ENCODE measurements around the gene DDX3X. TPM values are rescaled to one million over a fixed set of nuclear protein-coding genes. Genes with fewer than 3 reads are reported as not detected.

DDX3X gene
- total RNA-seq, 1 experiment from 2014 or later: 228 TPM

DNA sequence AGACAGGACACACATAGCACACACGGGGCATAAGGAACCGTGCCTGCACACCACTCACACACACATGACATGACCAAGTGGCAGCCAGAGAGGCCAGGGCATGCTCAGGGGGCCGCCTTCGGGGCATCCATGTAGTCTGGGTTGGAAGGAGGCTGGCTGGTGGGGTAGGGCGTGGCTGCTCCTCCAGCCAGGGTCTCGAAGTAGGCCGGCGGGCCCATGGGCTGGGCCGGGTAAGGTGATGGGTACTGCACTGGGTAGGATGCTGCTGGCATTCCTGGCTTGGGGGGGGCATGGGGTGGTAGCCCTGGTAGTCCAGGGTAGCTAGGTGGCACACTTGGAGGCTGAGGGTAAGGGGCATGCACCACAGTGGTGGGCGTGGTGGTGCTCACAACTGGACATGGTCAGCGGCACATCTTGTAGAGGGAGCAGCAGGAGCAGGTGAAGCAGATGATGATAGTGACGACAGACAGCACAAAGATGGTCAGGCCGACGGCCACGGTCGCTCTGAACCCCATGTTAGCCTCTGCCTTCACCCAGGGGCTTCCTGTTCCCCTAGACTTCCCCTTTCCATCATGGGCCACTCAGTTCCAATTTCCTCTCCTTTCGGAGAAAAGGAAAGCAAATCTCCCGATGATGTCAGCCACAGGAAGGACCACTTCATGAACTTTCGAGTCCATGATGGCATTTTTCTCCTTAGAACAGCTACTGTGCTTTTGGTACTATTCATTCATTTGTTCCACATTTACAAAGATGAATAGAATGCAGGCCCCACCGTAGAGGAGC lies 10.9 kb upstream of the DDX3X start:
- Mint-ChIP-seq H3K9me3 (no peaks in the 10 kb centered on the region), H3K4me3 (no peak overlapping the region)

GRCh38 chrX:41326431-41326830 lies 7.5 kb upstream of the DDX3X start:
- ChIA-PET POLR2A (interaction anchor here (0.5 kb wide), 1 partner anchor 9 kb away, joined by 4 read pairs; no protein-coding TSS in a partner anchor), CTCF (no interaction called here)
- no peak for DNase-seq (ENCODE audit: low spot score)
- no peak overlapping the region for H3K27ac Mint-ChIP-seq
- no peaks in the 10 kb centered on the region for H3K36me3 Mint-ChIP-seq
- no peak overlapping the region for H3K4me3 Mint-ChIP-seq
- H3K9me3 Mint-ChIP-seq: no peaks in the 10 kb centered on the region
- H3K27me3 Mint-ChIP-seq (ENCODE audit: low read depth): no peaks in the 10 kb centered on the region
- ATAC-seq: no peak
- peaks cover 23% of the 10 kb centered on the region for H3K4me1 Mint-ChIP-seq
- TF ChIP-seq FOXJ3 (CRISPR knock-in tag; IDR thresholded peaks at IDR 0.05; ENCODE audit: borderline replicate concordance): no peak
- TF ChIP-seq GRHL2 (CRISPR knock-in tag; IDR thresholded peaks at IDR 0.05; ENCODE audit: insufficient replicate concordance, severe bottlenecking): no peak
- TF ChIP-seq ELF4 (CRISPR knock-in tag; IDR thresholded peaks at IDR 0.05; ENCODE audit: low read depth): no peak
- TF ChIP-seq, protein P1, sequence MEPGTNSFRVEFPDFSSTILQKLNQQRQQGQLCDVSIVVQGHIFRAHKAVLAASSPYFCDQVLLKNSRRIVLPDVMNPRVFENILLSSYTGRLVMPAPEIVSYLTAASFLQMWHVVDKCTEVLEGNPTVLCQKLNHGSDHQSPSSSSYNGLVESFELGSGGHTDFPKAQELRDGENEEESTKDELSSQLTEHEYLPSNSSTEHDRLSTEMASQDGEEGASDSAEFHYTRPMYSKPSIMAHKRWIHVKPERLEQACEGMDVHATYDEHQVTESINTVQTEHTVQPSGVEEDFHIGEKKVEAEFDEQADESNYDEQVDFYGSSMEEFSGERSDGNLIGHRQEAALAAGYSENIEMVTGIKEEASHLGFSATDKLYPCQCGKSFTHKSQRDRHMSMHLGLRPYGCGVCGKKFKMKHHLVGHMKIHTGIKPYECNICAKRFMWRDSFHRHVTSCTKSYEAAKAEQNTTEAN (CRISPR knock-in tag; IDR thresholded peaks at IDR 0.05): no peak
- no peak for TF ChIP-seq ZNF138 (CRISPR knock-in tag; conservative IDR thresholded peaks at IDR 0.05)
- TF ChIP-seq, protein P2, sequence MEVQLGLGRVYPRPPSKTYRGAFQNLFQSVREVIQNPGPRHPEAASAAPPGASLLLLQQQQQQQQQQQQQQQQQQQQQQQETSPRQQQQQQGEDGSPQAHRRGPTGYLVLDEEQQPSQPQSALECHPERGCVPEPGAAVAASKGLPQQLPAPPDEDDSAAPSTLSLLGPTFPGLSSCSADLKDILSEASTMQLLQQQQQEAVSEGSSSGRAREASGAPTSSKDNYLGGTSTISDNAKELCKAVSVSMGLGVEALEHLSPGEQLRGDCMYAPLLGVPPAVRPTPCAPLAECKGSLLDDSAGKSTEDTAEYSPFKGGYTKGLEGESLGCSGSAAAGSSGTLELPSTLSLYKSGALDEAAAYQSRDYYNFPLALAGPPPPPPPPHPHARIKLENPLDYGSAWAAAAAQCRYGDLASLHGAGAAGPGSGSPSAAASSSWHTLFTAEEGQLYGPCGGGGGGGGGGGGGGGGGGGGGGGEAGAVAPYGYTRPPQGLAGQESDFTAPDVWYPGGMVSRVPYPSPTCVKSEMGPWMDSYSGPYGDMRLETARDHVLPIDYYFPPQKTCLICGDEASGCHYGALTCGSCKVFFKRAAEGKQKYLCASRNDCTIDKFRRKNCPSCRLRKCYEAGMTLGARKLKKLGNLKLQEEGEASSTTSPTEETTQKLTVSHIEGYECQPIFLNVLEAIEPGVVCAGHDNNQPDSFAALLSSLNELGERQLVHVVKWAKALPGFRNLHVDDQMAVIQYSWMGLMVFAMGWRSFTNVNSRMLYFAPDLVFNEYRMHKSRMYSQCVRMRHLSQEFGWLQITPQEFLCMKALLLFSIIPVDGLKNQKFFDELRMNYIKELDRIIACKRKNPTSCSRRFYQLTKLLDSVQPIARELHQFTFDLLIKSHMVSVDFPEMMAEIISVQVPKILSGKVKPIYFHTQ (CRISPR knock-in tag; IDR thresholded peaks at IDR 0.05): no peak
- TF ChIP-seq, protein P3, sequence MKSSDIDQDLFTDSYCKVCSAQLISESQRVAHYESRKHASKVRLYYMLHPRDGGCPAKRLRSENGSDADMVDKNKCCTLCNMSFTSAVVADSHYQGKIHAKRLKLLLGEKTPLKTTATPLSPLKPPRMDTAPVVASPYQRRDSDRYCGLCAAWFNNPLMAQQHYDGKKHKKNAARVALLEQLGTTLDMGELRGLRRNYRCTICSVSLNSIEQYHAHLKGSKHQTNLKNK (CRISPR knock-in tag; IDR thresholded peaks at IDR 0.05): no peak
- no peak for TF ChIP-seq MLX (CRISPR knock-in tag; IDR thresholded peaks at IDR 0.05)
- TF ChIP-seq FOXP1 (CRISPR knock-in tag; IDR thresholded peaks at IDR 0.05; ENCODE audit: borderline replicate concordance): no peak
- no peak for TF ChIP-seq JAZF1 (CRISPR knock-in tag; IDR thresholded peaks at IDR 0.05)
- no peak for TF ChIP-seq ETV6 (CRISPR knock-in tag; IDR thresholded peaks at IDR 0.05)
- TF ChIP-seq ZNF423 (CRISPR knock-in tag; IDR thresholded peaks at IDR 0.05): no peak
- no peak for TF ChIP-seq ARID4B (CRISPR knock-in tag; IDR thresholded peaks at IDR 0.05; ENCODE audit: borderline replicate concordance)
- no peak for TF ChIP-seq ZNF121 (CRISPR knock-in tag; IDR thresholded peaks at IDR 0.05)

More for the DNA sequence above, 10.9 kb upstream of the DDX3X start:
- DNase-seq (ENCODE audit: low spot score) (no peak), ATAC-seq (no peak)
- POLR2A ChIA-PET: no interaction called here
- TF ChIP-seq ETV6 (CRISPR knock-in tag; IDR thresholded peaks at IDR 0.05) (no peak), ZNF263 (CRISPR knock-in tag; IDR thresholded peaks at IDR 0.05; ENCODE audit: low read depth) (no peak), ZNF317 (CRISPR knock-in tag; IDR thresholded peaks at IDR 0.05; ENCODE audit: borderline replicate concordance, low read depth) (no peak), HMGA2 (CRISPR knock-in tag; IDR thresholded peaks at IDR 0.05) (no peak), ZNF512 (CRISPR knock-in tag; IDR thresholded peaks at IDR 0.05; ENCODE audit: borderline replicate concordance) (no peak), KAT7 (CRISPR knock-in tag; IDR thresholded peaks at IDR 0.05; ENCODE audit: borderline replicate concordance) (no peak)
- TF ChIP-seq, protein P4, sequence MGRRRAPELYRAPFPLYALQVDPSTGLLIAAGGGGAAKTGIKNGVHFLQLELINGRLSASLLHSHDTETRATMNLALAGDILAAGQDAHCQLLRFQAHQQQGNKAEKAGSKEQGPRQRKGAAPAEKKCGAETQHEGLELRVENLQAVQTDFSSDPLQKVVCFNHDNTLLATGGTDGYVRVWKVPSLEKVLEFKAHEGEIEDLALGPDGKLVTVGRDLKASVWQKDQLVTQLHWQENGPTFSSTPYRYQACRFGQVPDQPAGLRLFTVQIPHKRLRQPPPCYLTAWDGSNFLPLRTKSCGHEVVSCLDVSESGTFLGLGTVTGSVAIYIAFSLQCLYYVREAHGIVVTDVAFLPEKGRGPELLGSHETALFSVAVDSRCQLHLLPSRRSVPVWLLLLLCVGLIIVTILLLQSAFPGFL (CRISPR knock-in tag; IDR thresholded peaks at IDR 0.05; ENCODE audit: borderline replicate concordance): no peak
- TF ChIP-seq, protein P5, sequence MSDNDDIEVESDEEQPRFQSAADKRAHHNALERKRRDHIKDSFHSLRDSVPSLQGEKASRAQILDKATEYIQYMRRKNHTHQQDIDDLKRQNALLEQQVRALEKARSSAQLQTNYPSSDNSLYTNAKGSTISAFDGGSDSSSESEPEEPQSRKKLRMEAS (CRISPR knock-in tag; IDR thresholded peaks at IDR 0.05): no peak
- no peaks in the 10 kb centered on the region for H3K36me3 Mint-ChIP-seq
- H3K27me3 Mint-ChIP-seq (ENCODE audit: low read depth): no peaks in the 10 kb centered on the region
- CTCF ChIA-PET: no interaction called here
- H3K27ac Mint-ChIP-seq: no peak overlapping the region
- no peaks in the 10 kb centered on the region for H3K4me1 Mint-ChIP-seq
